Loucy (cell line): ENCODE results near the gene FRAS1.

Source experiments
- CTCF ChIP-seq: fragments of 200-600 bp; sonication (generic); conservative IDR thresholded peaks from 2 replicates; pipeline ENCODE4 v1.5.1; 2014; ENCODE audit warnings: mild to moderate bottlenecking, antibody characterized with exemption, low read length
- EZH2phosphoT487 ChIP-seq: fragments of 200-600 bp; IDR thresholded peaks from 2 replicates; pipeline ENCODE4 v1.6.1; 2018; ENCODE audit warnings: antibody characterized with exemption, mild to moderate bottlenecking, moderate library complexity, borderline replicate concordance

- TF ChIP-seq CTCF (no peak), EZH2phosphoT487 (no peak)
Observed at GRCh38 chr4:78464265-78464664, 407.1 kb downstream of the FRAS1 start.
